ENCODE measurements around the gene ADAT1.

Gene ADAT1, protein sequence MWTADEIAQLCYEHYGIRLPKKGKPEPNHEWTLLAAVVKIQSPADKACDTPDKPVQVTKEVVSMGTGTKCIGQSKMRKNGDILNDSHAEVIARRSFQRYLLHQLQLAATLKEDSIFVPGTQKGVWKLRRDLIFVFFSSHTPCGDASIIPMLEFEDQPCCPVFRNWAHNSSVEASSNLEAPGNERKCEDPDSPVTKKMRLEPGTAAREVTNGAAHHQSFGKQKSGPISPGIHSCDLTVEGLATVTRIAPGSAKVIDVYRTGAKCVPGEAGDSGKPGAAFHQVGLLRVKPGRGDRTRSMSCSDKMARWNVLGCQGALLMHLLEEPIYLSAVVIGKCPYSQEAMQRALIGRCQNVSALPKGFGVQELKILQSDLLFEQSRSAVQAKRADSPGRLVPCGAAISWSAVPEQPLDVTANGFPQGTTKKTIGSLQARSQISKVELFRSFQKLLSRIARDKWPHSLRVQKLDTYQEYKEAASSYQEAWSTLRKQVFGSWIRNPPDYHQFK
- long read RNA-seq, donor 1, partial matches to known transcripts, result 0 of 1 reads
- long read RNA-seq, donor 1, other reads (novel, unspliced or antisense), result 0 of 1 reads
- long read RNA-seq, donor 2, partial matches to known transcripts, result 0 of 2 reads
- long read RNA-seq, donor 2, other reads (novel, unspliced or antisense), result 0 of 2 reads
- long read RNA-seq, donor 3, partial matches to known transcripts, result 0 of 1 reads
- long read RNA-seq, donor 3, other reads (novel, unspliced or antisense), result 0 of 1 reads
- long read RNA-seq, donor 4, partial matches to known transcripts, result 0 of 3 reads
- long read RNA-seq, donor 4, other reads (novel, unspliced or antisense), result 0 of 3 reads
- long read RNA-seq, donor 5, result 0 reads
- long read RNA-seq, donor 6, partial matches to known transcripts, result 0 of 3 reads
- long read RNA-seq, donor 6, other reads (novel, unspliced or antisense), result 0 of 3 reads
- long read RNA-seq, donor 7, result 0 reads
- long read RNA-seq, donor 8, result 0 reads

DNA sequence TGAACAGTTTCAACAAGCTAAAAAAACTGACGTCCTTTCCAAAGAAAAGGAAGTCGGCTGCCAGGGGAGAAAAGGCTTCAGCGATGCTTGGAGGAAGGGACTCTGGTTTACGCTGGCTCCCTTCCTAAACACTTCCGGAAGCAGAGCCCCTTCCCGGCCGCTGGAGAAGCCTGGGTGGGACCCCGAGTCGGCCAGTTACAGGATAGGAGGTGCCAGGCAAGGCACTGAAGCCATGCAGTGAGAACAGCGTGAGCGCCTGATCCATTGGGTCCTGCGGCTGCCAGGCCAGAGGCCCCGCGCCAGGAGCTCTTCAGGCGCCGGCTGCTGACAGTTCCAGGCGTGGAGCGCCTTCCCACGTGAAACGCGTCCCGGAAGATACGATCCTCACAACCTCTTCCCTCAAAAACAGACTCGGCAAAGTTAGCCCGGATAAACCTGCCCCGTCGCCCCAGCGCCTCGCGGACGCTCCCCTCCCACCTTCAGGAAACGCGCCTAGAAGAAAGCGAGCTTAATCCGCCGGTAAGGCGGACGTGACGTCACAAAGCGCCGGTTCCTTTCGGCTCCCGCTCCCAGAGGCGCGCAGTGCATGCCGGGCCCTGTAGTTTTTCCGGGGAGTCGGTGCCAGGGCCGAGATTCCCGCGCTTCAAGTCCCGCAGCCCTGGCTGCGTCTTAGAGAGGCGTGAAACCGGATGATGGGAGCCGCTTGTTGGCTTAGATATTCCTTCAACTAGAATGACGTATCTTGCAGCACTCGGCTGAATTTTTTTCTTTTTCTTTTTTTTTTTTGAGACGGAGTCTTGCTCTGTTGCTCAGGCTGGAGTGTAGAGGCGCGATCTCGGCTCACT lies at the start of gene ADAT1:
ADAT1 (minus strand) TSS at position 521 of the 845 bp plus-strand sequence. CDS start 2,482 bp downstream, outside the sequence.
- DNase-seq, result peak; percentile 96

DNA sequence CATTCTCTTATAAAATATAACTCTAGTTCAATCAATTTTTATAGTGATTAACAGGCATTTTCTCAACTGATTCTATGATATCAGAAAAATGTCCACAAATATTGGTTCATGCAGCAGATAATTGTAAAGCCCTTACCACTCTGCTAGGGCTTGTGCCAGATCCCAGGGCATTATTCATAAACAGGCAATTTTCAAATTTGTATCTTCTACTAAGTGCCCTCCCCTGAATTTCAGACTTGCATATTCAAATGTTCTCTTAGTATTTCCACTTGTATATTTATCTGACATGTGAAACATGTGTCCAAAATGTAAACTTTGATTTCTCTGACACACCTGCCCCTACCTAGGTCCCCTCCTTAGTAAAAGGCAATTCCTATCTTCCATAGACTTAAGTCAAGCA lies 44.4 kb upstream of the ADAT1 start:
- DNase-seq, result no peak

DNA sequence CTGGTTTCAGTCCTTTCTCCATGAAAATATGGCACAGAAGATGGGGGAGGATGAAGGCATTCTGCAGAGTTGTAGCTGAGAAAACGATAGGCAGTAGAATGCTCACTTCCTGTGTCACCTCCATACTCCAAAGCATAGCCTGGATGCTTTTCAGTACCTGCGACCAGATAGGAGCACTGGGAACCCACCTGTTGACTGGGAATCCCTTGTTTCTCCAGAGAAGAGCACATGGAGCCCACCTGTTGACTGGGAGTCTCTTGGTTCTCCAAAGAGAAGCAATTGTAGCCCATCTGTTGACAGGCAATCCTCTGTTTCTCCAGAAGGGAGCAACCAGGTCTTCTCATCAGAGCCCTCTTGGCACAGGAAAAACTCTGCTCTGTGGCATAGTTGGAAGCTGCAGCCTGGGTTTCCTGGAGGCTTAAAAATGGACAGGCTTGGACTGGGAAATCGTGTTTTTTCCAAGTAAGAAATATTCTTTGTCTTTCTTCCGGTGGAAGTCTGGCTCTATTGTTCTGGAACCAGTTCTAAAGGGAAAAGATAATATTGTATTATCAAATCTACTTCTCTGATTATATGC lies 37.7 kb upstream of the ADAT1 start:
- no peak for DNase-seq

DNA sequence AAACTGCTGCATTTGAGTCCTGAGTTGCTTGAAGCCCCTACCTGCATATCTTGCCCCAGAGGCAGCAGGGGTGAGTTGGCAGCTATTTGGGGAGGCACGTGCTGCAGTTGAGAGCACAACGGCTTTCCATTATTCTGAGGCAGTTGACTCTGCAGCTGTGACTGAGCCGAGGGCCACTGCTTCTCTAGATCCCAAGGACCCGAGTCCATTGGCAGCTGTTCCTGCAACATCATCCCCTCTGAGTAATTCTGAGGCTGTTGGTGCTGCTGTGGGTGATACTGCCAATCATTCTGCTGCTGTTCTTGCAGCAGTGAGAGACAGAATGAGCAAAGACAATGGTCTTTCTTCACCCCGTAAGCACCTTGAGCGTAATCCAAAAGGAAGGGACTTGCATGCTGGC lies 37.2 kb upstream of the ADAT1 start:
- no peak for DNase-seq

DNA sequence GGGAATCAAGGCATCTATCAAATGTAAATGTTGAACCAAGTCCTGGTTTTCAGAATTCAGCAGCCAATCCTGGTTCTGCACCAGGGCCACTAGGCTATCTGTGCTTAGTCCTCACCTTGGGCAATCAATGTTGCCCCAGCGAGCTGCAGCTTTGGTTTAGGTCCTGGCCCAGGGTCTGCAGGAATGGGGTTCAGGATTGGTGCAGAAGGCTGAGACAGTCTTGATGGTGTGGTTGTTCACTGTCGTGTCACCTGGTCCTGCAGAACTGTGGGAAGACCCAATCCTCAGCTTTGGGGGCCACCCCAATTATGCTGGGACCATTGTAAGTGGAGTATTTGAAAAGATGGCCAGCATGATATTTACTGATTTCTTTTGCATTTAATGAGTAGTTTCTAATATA lies 35.1 kb upstream of the ADAT1 start:
- DNase-seq, result no peak

DNA sequence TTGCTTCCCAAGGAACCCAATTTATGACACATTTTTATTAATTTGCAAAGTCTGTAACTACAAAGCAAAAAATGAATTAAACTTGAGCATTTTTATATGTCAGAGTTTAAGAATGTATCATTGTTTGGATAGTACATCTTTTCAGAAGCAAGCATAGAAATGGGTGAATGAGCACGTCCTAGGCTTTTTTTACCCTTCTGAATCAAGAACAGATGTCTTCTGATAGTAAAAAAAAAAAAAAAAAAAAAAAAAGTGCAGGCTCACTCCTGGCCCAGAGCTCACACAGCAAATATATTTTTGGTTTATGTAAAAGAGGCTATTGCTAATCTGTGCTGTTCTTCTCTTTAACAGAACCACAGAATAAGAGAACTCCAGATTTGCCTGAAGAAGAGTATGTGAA lies 30.8 kb upstream of the ADAT1 start:
- no peak for DNase-seq

DNA sequence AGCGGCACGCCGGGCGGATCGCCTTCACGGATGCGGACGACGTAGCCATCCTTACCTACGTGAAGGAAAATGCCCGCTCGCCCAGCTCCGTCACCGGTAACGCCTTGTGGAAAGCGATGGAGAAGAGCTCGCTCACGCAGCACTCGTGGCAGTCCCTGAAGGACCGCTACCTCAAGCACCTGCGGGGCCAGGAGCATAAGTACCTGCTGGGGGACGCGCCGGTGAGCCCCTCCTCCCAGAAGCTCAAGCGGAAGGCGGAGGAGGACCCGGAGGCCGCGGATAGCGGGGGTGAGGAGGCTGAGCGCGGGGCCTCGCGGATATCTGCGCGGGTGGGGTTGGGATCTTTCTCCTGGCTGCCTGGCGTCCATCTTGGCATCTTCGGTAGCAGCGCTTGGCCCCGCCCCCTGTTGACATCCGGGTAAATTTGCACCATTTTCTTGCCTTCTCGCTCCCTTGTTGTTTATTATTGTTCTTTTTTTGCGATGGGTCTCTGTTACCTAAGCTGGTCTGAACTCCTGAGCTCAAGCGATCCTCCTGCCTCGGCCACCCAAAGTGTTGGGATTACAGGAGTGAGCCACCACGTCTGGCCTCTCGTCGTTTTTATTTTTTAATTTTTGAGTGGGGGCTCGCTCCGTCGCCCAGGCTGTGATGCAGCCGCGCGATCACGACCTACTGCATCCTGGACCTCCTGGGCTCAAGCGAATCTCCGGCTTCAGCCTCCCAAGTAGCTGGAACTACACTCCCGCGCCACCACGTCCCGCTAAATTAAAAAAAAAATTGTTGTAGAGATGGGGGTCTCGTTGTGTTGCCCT lies 25.4 kb upstream of the ADAT1 start:
- peak; percentile 93 for DNase-seq

DNA sequence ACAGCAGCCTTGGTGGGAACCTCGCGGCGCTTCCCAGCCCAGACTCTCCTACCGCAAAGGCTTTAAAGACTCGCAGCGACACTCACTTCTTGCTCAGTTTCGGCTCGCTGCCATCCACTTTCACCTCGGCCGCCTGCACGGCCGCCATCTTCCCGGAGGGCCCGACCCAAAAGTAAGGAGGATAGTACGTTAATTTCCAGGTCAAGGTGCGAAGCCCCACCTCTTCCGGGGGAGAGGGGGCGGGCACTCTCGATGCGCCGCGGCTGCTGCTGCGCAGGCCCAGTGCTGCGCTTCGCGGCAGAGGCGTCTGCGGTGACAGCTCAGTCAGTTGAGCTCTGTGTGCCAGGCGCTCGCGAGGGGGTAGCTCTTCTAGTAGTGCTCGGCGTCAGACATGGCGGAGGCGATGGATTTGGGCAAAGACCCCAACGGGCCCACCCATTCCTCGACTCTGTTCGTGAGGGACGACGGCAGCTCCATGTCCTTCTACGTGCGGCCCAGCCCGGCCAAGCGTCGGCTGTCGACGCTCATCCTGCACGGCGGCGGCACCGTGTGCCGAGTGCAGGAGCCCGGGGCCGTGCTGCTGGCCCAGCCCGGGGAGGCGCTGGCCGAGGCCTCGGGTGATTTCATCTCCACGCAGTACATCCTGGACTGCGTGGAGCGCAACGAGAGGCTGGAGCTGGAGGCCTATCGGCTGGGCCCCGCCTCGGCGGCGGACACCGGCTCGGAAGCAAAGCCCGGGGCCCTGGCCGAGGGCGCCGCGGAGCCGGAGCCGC lies 24.6 kb upstream of the ADAT1 start, which contains the start of the genes KARS1 and TERF2IP:
KARS1 (minus strand) TSS at position 174 of the 773 bp plus-strand sequence; CDS start at position 148, 26 bp downstream.
TERF2IP (plus strand) TSS at position 282 of the 773 bp plus-strand sequence; CDS start at position 392, 110 bp downstream.
- DNase-seq, result peak; percentile 94

DNA sequence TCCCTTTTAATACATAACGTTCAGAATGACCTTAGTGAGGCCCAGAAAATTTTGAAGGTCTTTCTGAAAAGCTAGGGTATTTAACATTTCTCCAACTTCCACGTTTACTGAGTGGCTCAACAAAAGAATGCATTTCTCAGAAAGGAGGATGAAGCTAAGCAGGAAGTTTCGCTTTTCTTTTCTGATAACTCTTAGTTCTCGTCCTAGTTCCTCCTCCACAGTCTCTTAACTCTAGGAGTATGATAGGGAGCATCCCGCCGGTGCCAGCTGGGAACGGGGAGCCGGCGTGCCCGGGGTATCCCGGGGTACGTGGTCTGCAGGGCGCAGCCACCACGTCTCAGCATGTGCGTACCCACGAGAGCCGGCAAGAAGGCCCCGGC lies 24.0 kb upstream of the ADAT1 start:
- DNase-seq, result peak; percentile 87

DNA sequence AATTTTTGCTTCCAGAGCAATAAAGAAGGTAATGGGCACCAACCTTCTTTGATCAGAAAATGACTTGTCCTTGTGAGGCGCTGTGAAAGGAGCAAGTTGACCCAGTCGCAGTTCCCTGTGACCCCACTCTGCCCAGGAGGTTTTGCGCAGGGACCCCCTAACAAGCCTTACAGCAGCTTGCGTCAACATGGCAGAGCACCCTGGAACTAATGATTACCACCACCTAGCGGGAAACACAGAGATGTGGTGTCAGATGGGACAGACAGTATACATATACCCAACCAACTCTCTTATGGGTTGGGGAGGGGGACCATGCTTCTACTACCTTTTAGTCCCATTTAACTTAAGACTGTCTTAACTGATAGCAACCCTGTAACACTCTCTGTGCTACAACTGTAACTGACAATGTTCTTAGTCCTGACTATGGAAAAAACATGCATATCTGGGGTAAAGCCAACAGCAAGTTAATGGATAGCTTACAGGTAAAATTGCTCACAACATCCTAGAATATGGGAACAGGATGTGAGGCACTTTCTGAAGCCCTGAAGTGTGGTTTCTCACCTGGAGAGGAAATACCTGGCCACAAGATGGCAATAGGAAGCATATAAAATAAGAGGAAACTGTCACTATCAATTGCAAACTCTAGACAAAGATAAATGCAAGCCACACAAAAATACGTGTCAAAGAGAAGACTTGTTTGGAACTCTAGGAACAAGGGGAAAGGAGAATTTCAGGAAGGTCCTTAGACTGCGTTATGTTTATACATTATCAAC lies 21.3 kb upstream of the ADAT1 start:
- no peak for DNase-seq

DNA sequence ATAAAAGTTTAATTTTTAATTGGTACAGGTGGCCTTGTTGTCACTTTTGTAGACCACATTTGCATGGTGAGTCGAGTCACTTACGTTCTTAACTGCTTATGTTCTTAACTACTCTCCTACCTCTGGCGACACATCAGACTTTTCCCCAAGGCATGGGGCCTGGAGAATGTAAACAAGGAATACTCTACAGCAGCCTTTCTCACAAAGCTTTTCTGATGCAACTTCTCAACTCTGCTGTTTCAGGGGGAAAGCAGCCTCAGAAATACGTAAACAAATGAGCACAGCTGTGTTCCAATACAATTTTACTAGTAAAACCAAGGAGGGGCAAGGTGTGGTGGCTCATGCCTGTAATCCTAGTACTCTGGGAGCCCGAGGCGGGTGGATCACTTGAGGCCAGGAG lies 17.5 kb upstream of the ADAT1 start:
- no peak for DNase-seq

DNA sequence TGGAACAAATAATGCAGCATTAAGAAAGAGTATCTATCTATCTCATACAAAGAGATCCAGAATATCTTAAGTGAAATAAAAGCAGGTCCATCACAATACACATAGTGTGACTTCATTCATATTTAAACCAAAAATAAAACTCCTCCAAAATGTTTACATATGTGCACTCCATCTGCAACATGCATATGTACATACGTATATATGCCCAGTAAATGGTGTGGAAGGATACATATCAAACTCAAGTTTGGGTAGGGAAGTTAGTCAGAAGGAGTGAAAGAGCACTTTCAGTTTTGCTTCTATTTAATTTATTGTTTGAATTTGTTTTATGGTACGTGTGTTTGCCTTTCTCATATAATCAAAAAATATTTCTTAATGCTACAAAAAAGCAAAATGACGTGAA lies 12.0 kb upstream of the ADAT1 start:
- no peak for DNase-seq

DNA sequence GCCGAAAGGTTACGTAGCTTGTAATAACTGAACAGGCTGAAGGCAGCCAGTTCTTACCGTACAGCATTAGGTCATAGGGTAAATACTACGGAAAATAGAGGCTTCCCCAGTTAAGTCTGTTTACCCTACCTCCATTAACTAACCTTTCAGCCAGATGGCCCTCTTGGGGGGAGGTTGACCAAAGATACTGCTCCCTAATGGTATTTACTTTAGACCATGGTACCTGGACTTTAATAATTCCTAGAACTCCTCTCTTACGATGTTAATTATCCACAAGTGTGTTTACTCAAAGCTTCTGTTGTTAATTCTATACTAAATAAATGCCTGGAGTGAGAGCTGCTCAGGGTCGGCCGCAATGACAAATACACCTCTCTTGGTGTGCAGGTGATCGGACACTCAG lies 9.8 kb upstream of the ADAT1 start:
- no peak for DNase-seq

DNA sequence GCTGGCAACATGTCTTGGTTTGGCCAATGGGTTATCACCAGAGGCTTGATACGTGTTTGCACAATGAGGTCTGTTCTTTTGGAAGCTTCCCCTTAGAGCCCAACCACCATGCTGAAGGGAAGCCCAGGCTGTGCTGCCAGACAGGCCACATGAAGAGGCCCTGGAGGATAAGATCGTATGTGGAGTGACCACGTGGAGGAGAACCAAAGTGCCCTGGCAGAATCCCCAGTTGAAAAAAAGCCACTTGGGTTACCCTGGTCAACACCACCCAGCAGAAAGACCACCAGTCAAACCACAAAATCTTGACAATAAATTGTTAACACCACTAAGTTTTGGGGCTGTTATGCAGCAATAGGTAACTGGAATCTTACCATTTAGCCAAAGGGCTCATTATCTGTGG lies 7.0 kb upstream of the ADAT1 start:
- DNase-seq, result no peak

DNA sequence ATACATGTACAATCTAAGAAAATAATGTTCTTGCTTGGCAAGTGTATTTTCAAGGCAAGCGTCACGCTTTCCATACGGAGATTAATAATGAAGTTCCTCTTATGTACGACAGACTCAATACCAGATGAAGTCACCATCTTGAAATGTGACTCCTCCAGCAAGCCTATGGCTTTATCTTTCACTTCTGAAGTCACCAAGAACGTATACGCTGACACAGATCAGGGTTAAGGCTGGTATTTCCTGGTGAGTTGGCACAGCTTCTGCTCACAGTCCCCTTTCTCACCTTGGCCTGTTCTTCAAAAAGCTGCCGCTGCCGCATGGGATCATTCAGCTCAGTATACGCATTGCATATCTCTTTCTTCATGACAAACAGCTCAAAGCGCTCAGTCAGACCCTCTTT lies 6.1 kb upstream of the ADAT1 start:
- DNase-seq, result no peak

DNA sequence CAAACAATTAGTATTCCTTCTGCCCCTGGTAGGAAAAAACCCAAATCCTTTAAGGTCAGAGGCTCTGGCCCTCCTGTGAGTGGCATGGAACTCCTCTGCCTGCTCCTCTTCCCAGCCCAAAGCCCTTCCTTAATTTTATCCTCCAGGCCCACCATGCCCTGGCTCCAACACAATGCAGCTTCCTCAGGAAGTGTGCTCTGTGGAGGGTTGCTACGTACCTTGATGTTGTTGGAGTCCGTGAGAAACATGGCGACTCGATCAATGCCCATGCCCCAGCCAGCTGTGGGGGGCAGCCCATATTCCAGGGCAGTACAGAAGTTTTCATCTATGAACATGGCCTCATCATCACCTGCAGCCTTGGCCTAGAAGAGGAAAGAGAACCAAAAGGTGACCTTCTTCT lies 5.3 kb upstream of the ADAT1 start:
- no peak for DNase-seq

DNA sequence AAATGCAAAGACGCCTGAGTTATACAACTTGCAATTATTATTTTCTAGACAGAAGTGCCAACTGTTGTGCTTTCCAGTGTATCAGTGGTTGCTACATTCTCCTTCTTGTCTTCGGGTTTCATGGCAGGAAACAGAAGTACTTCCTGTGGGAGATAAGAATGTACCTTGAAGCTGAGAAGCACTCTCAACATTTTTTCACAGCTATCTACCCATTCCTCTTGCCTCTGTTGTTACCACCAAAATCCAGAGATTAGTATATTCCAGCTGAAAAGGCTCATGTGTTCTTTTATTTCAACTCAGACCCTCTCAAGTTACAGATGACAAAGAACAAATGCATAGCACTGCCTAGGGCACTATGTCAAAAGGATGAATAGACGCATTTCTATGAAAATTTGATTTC lies 4.8 kb upstream of the ADAT1 start:
- DNase-seq, result no peak

DNA sequence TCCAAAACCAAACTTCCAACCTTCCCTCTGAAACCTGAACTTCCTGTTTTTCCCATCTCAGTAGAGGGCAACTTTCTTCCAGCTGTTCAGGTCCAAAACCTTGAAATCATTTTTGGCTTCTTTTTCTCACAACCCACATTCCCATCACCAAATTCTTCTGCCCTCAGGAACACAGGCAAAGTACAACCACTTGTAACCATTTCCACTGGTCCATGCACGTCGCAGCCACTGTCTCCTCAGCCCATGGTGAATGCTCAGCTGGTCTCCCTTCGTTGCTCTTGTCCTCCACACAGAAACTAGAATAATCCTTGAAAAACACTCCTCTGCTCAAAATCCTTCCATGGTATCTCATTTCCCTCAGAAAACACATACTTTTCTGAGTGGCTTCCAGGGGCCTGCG lies 3.7 kb upstream of the ADAT1 start:
- DNase-seq, result no peak

DNA sequence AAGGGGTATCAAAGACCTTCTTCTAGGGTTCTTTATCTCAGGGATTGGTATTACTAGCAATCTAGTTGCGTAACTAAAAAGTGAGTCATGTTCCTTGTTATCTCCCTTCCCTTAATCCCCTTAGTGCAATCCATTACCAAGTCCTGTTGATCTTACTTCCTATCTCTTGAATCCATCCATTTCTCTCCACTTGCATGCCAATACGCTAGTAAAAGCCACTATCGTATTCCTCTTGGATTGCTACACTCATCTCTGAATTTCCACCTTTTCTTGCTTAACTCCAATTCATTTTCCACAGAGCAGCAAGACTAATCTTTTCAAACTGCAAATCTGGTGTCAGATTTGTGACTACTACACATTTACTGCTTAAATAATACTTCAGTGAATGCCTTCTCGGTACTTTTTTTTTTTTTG lies 1.8 kb upstream of the ADAT1 start:
- no peak for DNase-seq

All from right kidney (tissue), 9 donors.